Psoas muscle (tissue), 8 donors: ENCODE data around the gene C16orf92. TPM values are rescaled to one million over a fixed set of nuclear protein-coding genes. Genes with fewer than 3 reads are reported as not detected.

Experiments
- ATAC-seq, 4 donors: fragments of 200-7000 bp; cut with Tn5 transposase; one replicate each; pipeline ENCODE4 v1.9.1; 2020; ENCODE audit warnings: moderate library complexity in 3 of 4, mild to moderate bottlenecking in 2 of 4
- DNase-seq, 2 donors: peaks; one replicate each; pipeline ENCODE4 v3.0.0-alpha.2; 2020
- H3K27ac ChIP-seq: fragments of 200-600 bp; one replicate; pipeline ENCODE4 v1.8.0; 2022
- H3K27me3 ChIP-seq, 3 donors: fragments of 200-600 bp in 1 of 3; one replicate each; pipeline versions ENCODE4 v1.6.1 to v1.8.0; 2013 to 2022; ENCODE audit warnings: low read length in 2 of 3, mild to moderate bottlenecking in 2 of 3, moderate library complexity in 1 of 3; ENCODE audit not compliant: insufficient read depth in 3 of 3
- H3K36me3 ChIP-seq, 2 donors: fragments of 200-600 bp in 1 of 2; one replicate each; pipeline versions ENCODE4 v1.6.1 to v1.8.0; 2013 to 2022; ENCODE audit warnings: low read depth in 1 of 2, mild to moderate bottlenecking in 1 of 2, moderate library complexity in 1 of 2; ENCODE audit not compliant: insufficient read depth in 1 of 2
- H3K4me1 ChIP-seq: fragments of 200-600 bp; one replicate; pipeline ENCODE4 v1.8.0; 2022
- H3K4me3 ChIP-seq: fragments of 200-600 bp; one replicate; pipeline ENCODE4 v1.8.0; 2022; ENCODE audit warnings: mild to moderate bottlenecking
- H3K9me3 ChIP-seq: fragments of 200-600 bp; one replicate; pipeline ENCODE4 v1.8.0; 2022
- WGBS, 3 donors: extraction: QIAGEN DNeasy Blood & Tissue Kit; methylation state at CpG; one replicate each; pipeline versions ENCODE4 v1.1.6 to v1.1.7; 2013; 5-methylcytosine and 5-hydroxymethylcytosine counted together
- intact Hi-C, 2 donors: fragments of 100-400 bp; cut with DNase I; formaldehyde crosslinking; loops; one replicate each; pipeline versions ENCODE4 v1.11.0 to v1.14.2; 2022
- polyA plus RNA-seq, 3 donors: library from polyadenylated mRNA; stranded (reverse); fragments of 200-250 nt; gene quantifications; one replicate each; pipeline ENCODE4 v1.2.3, GENCODE V29; 2013
- total RNA-seq, 4 donors: library from RNA; stranded (reverse); fragmentation: NEBNext Ultra II Directional in 2 of 4; extraction: Animal tissue kit (Norgen Biotek cat#: 25700) in 2 of 4; gene quantifications; one replicate each; pipeline versions ENCODE4 v1.2.1 to v1.2.4, GENCODE V29; 2021 to 2023
- TF ChIP-seq, protein P1 (sequence below): fragments of 200-600 bp; IDR thresholded peaks from one replicate; pipeline ENCODE4 v1.8.0; 2022; ENCODE audit warnings: antibody characterized with exemption
- donor health status: healthy with polysubstance abuse.
- donor health status: DM: no; HTN: no; CAD: no; lungs with moderate emphysema.
- donor health status: Bipolar disorder and iron deficiency.
- donor health status: healthy.
- donor health status: DM: yes; HTN: yes; CAD: no.
- donor health status: DM: no; HTN: no; CAD: no.
- donor health status: DM: no; HTN: no; CAD: no.
- donor health status: DM: yes; HTN: yes; CAD: no.

Gene C16orf92
- total and polyA plus RNA-seq, 7 donors: not detected

DNA sequence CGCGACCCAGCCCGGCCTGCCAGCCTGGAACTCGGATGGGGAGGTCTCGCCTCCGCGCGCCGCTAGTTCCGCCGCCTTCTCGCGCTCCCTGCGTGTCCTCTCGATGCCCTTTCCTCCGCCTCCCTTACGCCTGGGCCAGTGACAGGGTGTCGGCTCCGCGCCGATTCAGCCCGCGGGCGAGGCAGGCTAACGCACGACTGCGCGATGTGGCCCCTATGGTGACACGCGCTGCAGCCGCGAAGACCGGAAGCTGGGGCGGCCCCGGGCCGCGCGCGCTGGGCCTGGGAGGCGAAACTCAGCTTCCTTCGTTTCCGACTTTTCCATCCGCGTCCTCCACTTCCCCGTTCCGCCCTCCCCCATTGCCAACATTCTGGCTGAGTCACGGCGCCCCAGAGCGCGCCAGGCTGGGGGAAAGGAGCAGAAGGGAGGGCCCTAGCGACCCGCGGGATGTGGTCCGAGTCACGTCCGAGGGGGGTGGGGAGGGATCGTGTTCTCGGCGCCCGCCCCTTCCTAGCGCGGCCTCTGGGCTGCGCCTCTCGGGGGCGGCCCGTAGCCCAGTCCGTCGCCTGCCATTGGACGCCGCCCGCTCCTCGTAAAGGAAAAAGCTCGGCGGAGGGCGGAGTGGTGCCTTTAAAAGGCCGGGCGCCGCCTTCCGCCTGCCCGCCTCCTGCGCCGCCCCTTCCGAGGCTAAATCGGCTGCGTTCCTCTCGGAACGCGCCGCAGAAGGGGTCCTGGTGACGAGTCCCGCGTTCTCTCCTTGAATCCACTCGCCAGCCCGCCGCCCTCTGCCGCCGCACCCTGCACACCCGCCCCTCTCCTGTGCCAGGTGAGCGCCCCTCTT, 42.3 kb downstream of the C16orf92 start, which contains the start of gene ALDOA:
Gene ALDOA, plus strand, starts transcription at position 659 of the 841 bp plus-strand sequence. CDS start 1,138 bp downstream, outside the sequence.
- H3K27ac ChIP-seq: peak within 1 kb of the TSS; percentile 99
- H3K4me3 ChIP-seq: peak within 1 kb of the TSS; percentile 91
- ATAC-seq (peak; percentile 77 to 84 (median 77)), DNase-seq (peak; percentile 99)
- H3K27me3 ChIP-seq: no peaks in the 10 kb centered on the region
- H3K9me3 ChIP-seq: no peaks in the 10 kb centered on the region
- intact Hi-C loops: loop anchor here in 1 of 2 donors (10.0 kb wide), 1 partner anchor 59 kb away; the partner anchor contains the start of gene MAPK3
- peaks cover 61% of the 10 kb centered on the region for H3K4me1 ChIP-seq
- H3K36me3 ChIP-seq: peaks cover 6 to 40% of the 10 kb centered on the region in 2 donors
- TF ChIP-seq, protein P1, sequence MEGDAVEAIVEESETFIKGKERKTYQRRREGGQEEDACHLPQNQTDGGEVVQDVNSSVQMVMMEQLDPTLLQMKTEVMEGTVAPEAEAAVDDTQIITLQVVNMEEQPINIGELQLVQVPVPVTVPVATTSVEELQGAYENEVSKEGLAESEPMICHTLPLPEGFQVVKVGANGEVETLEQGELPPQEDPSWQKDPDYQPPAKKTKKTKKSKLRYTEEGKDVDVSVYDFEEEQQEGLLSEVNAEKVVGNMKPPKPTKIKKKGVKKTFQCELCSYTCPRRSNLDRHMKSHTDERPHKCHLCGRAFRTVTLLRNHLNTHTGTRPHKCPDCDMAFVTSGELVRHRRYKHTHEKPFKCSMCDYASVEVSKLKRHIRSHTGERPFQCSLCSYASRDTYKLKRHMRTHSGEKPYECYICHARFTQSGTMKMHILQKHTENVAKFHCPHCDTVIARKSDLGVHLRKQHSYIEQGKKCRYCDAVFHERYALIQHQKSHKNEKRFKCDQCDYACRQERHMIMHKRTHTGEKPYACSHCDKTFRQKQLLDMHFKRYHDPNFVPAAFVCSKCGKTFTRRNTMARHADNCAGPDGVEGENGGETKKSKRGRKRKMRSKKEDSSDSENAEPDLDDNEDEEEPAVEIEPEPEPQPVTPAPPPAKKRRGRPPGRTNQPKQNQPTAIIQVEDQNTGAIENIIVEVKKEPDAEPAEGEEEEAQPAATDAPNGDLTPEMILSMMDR: no peak
- 0% methylated on average over 71 to 99 of the region's 99 CpGs for WGBS, 3 donors

DNA sequence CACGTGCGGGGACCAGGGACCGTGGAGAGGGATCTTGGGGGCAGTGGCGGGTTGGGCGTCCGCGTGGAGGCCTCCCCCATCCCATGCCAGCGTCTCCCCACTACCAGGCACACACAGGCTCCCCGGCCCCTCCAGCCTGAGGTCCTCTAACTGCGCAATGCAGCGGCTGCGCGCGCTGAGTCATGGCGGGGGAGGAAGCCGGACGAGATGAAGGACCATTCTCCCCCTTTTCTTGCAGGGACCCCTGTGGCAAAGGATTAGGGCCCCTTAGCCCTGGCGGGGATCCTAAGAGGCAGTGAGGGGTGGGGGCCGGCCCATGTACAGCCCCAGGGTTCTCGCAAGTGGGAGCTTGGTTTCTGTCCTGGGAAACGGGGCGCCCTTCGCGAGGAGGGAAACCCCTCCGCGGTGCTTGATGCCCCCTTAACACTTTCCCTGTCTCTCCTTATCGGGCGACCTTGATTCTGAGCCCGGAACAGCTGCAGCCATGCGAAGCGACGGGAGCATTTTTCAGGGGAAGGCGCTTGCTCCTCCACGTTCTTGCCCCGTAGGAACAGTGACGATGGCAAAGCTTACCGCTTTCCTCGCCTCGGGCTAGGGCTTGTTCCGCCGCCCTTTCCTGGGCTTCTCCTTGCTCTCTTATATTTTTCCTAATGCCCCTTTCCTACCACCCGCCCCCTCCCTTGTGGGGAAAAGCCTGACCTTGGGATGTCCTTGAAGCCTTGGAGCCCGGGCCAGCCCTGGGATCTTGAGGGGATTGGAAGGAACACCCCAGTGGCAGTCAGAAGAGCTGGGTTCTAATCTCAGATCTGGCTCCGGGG, 43.2 kb downstream of the C16orf92 start:
- 0 to 1% (median 0%) methylated on average over 41 to 44 of the region's 44 CpGs for WGBS, 3 donors
- peak overlapping the region; percentile 99 for H3K27ac ChIP-seq
- peaks cover 6 to 48% of the 10 kb centered on the region in 2 donors for H3K36me3 ChIP-seq
- peaks cover 55% of the 10 kb centered on the region for H3K4me1 ChIP-seq
- ATAC-seq: peak; percentile 1 to 16 (median 10)
- TF ChIP-seq, protein P1: no peak
- intact Hi-C loops: loop anchor here in 1 of 2 donors (10.0 kb wide), 1 partner anchor 59 kb away; the partner anchor contains the start of gene MAPK3
- H3K27me3 ChIP-seq: no peaks in the 10 kb centered on the region
- DNase-seq: no peak
- peak overlapping the region; percentile 91 for H3K4me3 ChIP-seq
- no peaks in the 10 kb centered on the region for H3K9me3 ChIP-seq

DNA sequence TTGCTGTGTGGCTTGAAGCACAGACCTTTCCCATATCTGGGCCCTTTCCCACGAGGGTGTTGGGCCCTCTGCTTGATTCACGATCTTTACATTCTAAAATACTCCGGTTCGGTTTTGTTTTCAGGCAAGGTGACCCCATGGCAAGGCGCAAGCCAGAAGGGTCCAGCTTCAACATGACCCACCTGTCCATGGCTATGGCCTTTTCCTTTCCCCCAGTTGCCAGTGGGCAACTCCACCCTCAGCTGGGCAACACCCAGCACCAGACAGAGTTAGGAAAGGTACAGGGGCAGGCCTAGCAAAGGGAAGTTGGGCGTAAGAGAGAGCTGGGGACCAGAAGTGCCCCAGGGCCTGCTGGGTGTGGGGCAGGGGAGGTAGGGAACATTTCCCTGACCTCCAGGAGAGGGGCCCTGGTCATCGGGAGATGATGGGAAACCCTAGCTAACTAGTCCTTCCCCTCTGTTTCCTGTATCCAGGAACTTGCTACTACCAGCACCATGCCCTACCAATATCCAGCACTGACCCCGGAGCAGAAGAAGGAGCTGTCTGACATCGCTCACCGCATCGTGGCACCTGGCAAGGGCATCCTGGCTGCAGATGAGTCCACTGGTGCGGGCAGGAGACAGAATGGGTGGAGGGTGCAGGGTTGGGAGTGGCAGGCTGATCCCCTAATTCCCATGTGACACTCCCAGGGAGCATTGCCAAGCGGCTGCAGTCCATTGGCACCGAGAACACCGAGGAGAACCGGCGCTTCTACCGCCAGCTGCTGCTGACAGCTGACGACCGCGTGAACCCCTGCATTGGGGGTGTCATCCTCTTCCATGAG, 44.0 kb downstream of the C16orf92 start:
- Histone ChIP-seq H3K4me1 (peaks cover 52% of the 10 kb centered on the region), H3K27me3 (no peaks in the 10 kb centered on the region), H3K36me3 (peaks cover 10 to 56% of the 10 kb centered on the region in 2 donors), H3K4me3 (peak overlapping the region; percentile 91), H3K9me3 (no peaks in the 10 kb centered on the region), H3K27ac (peak overlapping the region; percentile 99)
- ATAC-seq: peak in 3 of 4 donors; percentile 1 to 11 (median 5)
- 18 to 23% (median 18%) methylated on average over 21 of the region's 21 CpGs for WGBS, 3 donors
- intact Hi-C loops: loop anchor here in 1 of 2 donors (10.0 kb wide), 1 partner anchor 58 kb away; the partner anchor contains the start of gene MAPK3
- TF ChIP-seq, protein P1: no peak
- peak; percentile 64 to 89 for DNase-seq

DNA sequence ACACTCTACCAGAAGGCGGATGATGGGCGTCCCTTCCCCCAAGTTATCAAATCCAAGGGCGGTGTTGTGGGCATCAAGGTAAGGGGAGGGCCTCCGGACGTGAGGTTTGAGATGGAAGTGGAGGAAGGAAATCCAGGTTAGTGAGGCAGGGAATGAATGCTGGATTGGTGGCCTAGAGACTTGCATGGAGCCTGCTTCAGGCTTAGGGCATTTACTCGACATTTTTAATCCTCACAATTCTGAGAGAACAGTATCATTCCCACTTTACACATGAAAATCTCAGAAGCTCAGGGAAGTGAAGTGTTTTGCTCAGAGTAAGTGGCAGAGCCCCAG, 44.6 kb downstream of the C16orf92 start:
- H3K4me3 ChIP-seq: peak overlapping the region; percentile 91
- no peaks in the 10 kb centered on the region for H3K9me3 ChIP-seq
- H3K27me3 ChIP-seq: no peaks in the 10 kb centered on the region
- intact Hi-C loops: loop anchor here in 1 of 2 donors (10.0 kb wide), 1 partner anchor 57 kb away; the partner anchor contains the start of gene MAPK3
- H3K36me3 ChIP-seq: peaks cover 10 to 62% of the 10 kb centered on the region in 2 donors
- H3K27ac ChIP-seq: peak overlapping the region; percentile 99
- TF ChIP-seq, protein P1: no peak
- DNase-seq: no peak
- peaks cover 47% of the 10 kb centered on the region for H3K4me1 ChIP-seq
- no peak for ATAC-seq
- WGBS, 3 donors: 23 to 39% (median 32%) methylated on average over 6 of the region's 6 CpGs
